Measurements from ENCODE around the gene LMTK3.
"Not testable (repeated sequence)": the region's sequence is repeated elsewhere in the genome, so short reads cannot be mapped to it uniquely, and the experiment has no call there.

The LMTK3 gene

GRCh38 chr19:48486706-48487105 lies 24.9 kb downstream of the LMTK3 start:
- ATAC-seq, result not testable (repeated sequence)

GRCh38 chr19:48484931-48485612 lies 26.6 kb downstream of the LMTK3 start:
- ATAC-seq, result no peak

- no peak for ATAC-seq
These were observed 27.3 kb downstream of the LMTK3 start for GRCh38 chr19:48484247-48484893.

DNA sequence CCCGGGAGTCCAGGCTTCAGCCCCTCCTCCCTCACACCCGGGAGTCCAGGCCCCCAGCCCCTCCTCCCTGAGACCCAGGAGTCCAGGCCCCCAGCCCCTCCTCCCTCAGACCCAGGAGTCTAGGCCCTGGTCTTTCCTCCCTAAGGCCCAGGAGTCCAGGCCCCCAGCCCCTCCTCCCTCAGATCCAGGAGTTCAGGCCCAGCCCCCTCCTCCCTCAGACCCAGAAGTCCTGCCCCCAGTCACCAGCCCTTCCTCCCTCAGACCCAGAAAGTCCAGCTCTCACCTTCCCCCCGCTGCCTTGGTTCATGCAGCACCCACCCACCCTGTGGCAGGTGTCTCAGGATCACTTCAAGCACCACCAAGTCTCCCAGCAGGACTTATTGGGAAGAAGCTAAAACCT lies 28.3 kb downstream of the LMTK3 start:
- no peak for ATAC-seq

- ATAC-seq, result no peak
These were observed 29.6 kb downstream of the LMTK3 start for GRCh38 chr19:48481846-48482639.

DNA sequence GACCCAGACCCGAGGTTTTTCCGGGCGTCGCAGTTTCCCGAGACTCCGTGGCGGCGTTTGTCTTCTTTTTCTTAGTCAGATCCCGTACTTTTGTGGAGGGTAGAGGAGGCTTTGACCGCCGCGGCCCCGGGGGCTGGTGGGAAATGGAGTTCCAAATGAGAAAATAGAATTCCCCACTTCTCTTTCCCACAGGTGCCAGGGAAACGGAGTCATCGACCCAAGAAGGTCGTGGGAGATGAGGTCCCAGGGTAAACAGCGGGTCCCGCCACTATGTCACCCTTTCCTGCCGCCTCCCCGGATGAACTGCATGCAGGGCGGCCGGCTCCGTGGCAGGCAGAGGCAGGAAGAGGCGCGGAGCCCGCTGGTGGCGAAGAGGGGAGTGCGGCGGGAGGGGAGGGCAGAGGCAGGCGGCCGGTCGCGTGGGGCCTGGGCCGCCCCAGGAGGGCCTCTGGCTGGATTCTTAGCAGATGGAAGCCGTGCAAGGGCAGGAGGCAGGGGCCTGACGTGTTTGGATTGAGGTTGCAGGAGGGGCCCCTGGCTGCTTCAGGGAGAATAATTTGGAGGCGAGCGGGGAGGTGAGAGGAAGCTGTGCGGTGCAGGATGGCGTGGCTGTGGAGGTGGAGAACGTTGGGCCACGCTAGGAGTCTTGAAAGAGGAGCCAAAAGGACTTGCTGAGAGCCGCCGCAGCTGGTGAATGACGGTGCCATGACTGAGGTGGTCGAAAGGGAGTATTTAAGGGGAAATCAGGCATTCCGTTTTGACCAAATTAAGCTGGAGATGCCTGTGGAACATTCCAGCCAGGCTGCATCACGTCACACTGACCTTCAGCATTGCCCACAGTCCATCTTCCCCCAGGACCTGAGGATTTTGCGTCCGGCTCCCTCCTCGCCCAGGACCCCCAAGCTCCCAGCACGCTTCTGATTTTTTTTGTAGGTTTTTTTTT lies 30.8 kb downstream of the LMTK3 start:
- peak; percentile 77 to 79 for ATAC-seq

- ATAC-seq, result peak; percentile 31 to 57
These were observed 31.5 kb downstream of the LMTK3 start for GRCh38 chr19:48480183-48480557.

DNA sequence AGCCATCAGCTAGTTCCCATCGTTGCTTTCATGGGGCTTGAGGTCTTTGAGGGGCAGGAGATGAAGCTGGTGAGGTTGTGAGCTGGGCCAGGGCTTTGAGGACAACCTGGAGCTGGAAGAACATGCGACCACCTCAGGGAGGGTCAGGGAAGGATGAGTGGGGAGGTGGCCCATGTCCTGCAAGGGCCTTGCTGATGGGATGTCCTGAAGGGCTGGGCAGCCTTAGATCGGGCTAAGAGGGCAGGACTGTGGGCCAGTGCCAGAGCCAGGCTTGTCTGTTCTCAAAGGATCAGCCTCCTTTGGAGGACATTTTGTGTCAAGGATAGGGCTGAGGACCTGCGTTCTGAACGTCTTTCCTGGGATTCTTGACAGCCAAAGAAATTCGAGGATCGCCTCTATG lies 31.9 kb downstream of the LMTK3 start:
- ATAC-seq, result no peak

GRCh38 chr19:48478339-48479256 lies 33.0 kb downstream of the LMTK3 start:
- ATAC-seq, result no peak

DNA sequence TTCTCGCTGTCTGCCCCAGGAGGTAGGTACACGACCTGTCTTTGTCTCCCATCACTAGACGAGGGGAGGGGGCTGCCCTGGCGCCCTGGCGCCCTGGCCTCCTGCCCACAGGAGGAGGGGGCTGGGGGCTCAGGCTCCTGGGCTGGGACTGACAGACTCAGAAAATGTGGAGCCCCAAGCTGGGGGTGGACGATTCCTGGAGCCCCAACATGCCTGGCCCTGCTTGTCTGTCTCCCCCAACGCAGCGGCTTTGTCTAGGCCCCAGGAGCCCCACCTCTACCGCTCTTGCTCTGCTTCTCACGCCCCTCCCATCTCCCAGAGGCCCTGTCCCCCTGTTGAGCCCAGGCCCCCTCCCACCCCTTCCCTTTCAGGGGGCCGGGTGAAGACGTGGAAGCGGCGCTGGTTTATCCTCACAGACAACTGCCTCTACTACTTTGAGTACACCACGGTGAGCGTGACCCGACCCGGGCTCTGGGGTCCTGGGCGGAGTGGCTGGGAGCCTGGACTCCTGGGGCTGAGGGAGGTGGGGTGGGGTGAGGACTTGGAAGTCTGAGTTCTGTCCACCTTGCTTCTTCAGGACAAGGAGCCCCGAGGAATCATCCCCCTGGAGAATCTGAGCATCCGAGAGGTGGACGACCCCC lies 33.8 kb downstream of the LMTK3 start:
- ATAC-seq, result no peak

- no peak for ATAC-seq
These were observed 34.5 kb downstream of the LMTK3 start for GRCh38 chr19:48477067-48477685.

DNA sequence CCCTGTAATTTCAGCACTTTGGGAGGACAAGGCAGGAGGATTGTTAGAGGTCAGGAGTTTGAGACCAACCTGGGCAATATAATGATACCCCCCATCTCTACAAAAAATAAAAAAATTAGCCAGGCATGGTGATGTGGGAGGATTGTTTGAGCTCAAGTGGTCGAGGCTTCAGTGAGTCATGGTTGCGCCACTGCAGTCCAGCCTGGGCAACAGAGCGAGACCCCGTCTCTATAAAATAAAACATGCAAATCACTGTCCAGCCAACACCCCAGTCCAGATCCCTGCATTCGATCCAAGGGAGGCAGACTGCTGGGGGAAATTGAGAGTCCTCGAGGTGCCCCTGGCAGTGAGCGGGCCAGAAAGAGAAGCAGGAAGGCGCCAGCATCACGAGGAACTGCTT lies 35.5 kb downstream of the LMTK3 start:
- ATAC-seq, result no peak

- ATAC-seq, result no peak
These were observed 36.1 kb downstream of the LMTK3 start for GRCh38 chr19:48475369-48476068.

GRCh38 chr19:48474084-48474592 lies 37.5 kb downstream of the LMTK3 start:
- ATAC-seq, result no peak

GRCh38 chr19:48473161-48473966 lies 38.3 kb downstream of the LMTK3 start:
- no peak for ATAC-seq

DNA sequence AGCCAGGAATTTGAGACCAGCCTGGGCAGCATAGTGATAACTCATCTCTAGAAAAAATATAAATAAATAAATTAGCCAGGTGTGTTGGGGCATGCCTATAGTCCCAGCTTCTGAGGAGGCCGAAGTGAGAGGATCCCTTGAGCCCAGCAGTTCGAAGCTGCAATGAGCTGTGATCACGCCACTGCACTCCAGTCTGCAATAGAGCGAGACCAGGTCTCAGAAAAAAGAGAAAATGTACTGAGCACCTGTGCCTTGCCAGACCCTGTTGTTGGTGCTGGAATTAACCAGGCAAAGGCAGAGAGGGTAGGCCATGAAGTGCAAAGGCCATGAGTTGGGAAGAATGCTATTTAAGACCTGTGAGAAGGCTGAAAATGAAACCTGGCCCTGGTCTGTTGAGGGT lies 39.8 kb downstream of the LMTK3 start:
- ATAC-seq, result no peak

DNA sequence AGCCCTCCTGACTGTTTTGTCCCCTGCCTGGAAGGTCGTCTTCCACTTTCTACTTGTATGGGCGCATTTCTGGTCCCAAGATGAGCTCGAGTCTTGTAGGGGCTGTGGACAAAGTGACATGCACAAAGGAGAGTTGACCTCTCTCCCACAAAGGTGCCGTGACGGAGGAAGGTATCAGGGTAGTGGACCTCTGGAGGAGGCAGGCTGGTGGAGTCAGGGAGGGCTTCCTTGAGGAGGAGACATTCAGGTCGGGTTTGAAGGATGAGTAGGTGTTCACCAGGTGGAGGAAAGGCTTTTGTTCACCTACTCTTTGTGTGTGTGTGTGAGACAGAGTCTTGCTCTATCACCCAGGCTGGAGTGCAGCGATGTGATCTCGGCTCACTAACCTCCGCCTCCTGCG lies 40.8 kb downstream of the LMTK3 start:
- ATAC-seq, result no peak

GRCh38 chr19:48469934-48470680 lies 41.5 kb downstream of the LMTK3 start:
- no peak for ATAC-seq

Data from activated CD4-positive, CD25-positive, alpha-beta regulatory T cell treated with anti-CD3 and anti-CD28 coated beads, Interleukin-2, amount 50 U/mL, for 24 hours (primary cell).